Transverse colon (tissue), 4 donors: ENCODE data around the gene DNAJB1.

ENCODE experiments used
- CTCF ChIP-seq, 5 experiments: fragments of 200-600 bp in 3 of 5; fragments of 450-650 bp in 2 of 5; sonication (generic) in 3 of 5; IDR thresholded peaks; 1 replicate in 2 of 5; 2 replicates in 3 of 5; pipeline ENCODE4 v1.5.1; 2016 to 2017; ENCODE audit warnings: antibody characterized with exemption in 5 of 5, inconsistent platforms in 3 of 5, mild to moderate bottlenecking in 2 of 5, moderate library complexity in 1 of 5
- EP300 ChIP-seq: sonication (generic); formaldehyde crosslinking; IDR thresholded peaks from one replicate; pipeline ENCODE4 v1.6.1; 2017; ENCODE audit warnings: antibody characterized with exemption, low read depth
- POLR2A ChIP-seq: fragments of 450-650 bp; IDR thresholded peaks from one replicate; pipeline ENCODE4 v1.6.1; 2016; ENCODE audit warnings: antibody characterized with exemption, mild to moderate bottlenecking, moderate library complexity
- POLR2AphosphoS5 ChIP-seq, 3 donors: sonication (generic); formaldehyde crosslinking; IDR thresholded peaks; one replicate each; pipeline ENCODE4 v1.6.1; 2016; ENCODE audit warnings: antibody characterized with exemption in 3 of 3

- TF ChIP-seq CTCF (IDR thresholded peaks at IDR 0.05) (peak in 1 of 5 experiments; percentile 13), POLR2A (peak; percentile 99), EP300 (no peak), POLR2AphosphoS5 (IDR thresholded peaks at IDR 0.05) (peak; percentile 97 to 99 (median 98))
Measured at GRCh38 chr19:14517840-14518505, at the start of gene DNAJB1.
